ENCODE measurements around the gene SLC17A1. TPM values are rescaled to one million over a fixed set of nuclear protein-coding genes. Genes with fewer than 3 reads are reported as not detected.

The SLC17A1 gene
- total RNA-seq, 1 experiment from 2014 or later = not detected

- TF ChIP-seq GRHL2 (CRISPR knock-in tag; IDR thresholded peaks at IDR 0.05; ENCODE audit: insufficient replicate concordance, severe bottlenecking) (no peak), ZMAT4 (CRISPR knock-in tag; IDR thresholded peaks at IDR 0.05) (no peak), ZBTB43 (CRISPR knock-in tag; IDR thresholded peaks at IDR 0.05) (no peak), IRF2 (CRISPR knock-in tag; IDR thresholded peaks at IDR 0.05; ENCODE audit: borderline replicate concordance, low read depth) (no peak), NR3C1 (CRISPR knock-in tag; conservative IDR thresholded peaks at IDR 0.05; ENCODE audit: low read depth) (no peak)
Observed at GRCh38 chr6:25755483-25755882, 76.4 kb downstream of the SLC17A1 start (continued).

GRCh38 chr6:25754535-25754934 is 77.3 kb downstream of the SLC17A1 start, which contains the start of gene SLC17A4:
TSS of gene SLC17A4 (plus strand) at chr6:25754742. CDS start at chr6:25761963, 7,221 bp downstream.
- TF ChIP-seq ZNF671 (CRISPR knock-in tag; IDR thresholded peaks at IDR 0.05) (no peak), ZNF138 (CRISPR knock-in tag; conservative IDR thresholded peaks at IDR 0.05) (no peak), ZMAT4 (CRISPR knock-in tag; IDR thresholded peaks at IDR 0.05) (no peak), GABPB1 (CRISPR knock-in tag; IDR thresholded peaks at IDR 0.05) (no peak), ZNF263 (CRISPR knock-in tag; IDR thresholded peaks at IDR 0.05; ENCODE audit: low read depth) (no peak), CDX4 (CRISPR knock-in tag; IDR thresholded peaks at IDR 0.05; ENCODE audit: borderline replicate concordance) (no peak), HMGA2 (CRISPR knock-in tag; IDR thresholded peaks at IDR 0.05) (no peak), ATF3 (CRISPR knock-in tag; conservative IDR thresholded peaks at IDR 0.05) (no peak), SP1 (CRISPR knock-in tag; conservative IDR thresholded peaks at IDR 0.05) (no peak), MAX (CRISPR knock-in tag; IDR thresholded peaks at IDR 0.05) (no peak), ZNF317 (CRISPR knock-in tag; IDR thresholded peaks at IDR 0.05; ENCODE audit: borderline replicate concordance, low read depth) (no peak), HMGXB4 (CRISPR knock-in tag; IDR thresholded peaks at IDR 0.05) (no peak), RORB (CRISPR knock-in tag; IDR thresholded peaks at IDR 0.05) (no peak), RELA (CRISPR knock-in tag; IDR thresholded peaks at IDR 0.05; ENCODE audit: borderline replicate concordance) (no peak), GRHL2 (CRISPR knock-in tag; IDR thresholded peaks at IDR 0.05; ENCODE audit: insufficient replicate concordance, severe bottlenecking) (no peak), MXD4 (CRISPR knock-in tag; IDR thresholded peaks at IDR 0.05; ENCODE audit: borderline replicate concordance) (no peak), ESRRA (CRISPR knock-in tag; IDR thresholded peaks at IDR 0.05; ENCODE audit: borderline replicate concordance) (no peak), NFYB (CRISPR knock-in tag; conservative IDR thresholded peaks at IDR 0.05; ENCODE audit: low read depth) (no peak), FOXK1 (CRISPR knock-in tag; IDR thresholded peaks at IDR 0.05) (no peak)
- Mint-ChIP-seq H3K27me3 (ENCODE audit: low read depth) (no peaks in the 10 kb centered on the region), H3K36me3 (no peaks in the 10 kb centered on the region), H3K4me1 (no peaks in the 10 kb centered on the region), H3K27ac (no peak within 1 kb of the TSS), H3K9me3 (no peaks in the 10 kb centered on the region), H3K4me3 (no peak within 1 kb of the TSS)
- DNase-seq (ENCODE audit: low spot score) (no peak), ATAC-seq (no peak)
- POLR2A ChIA-PET = no interaction called here
- CTCF ChIA-PET = no interaction called here
